HUDEP-2 (cell line): ENCODE results near the gene NHSL2.
"Not testable (repeated sequence)": the region's sequence is repeated elsewhere in the genome, so short reads cannot be mapped to it uniquely, and the experiment has no call there.

Experiments
- DNase-seq, 76 experiments: peaks; one replicate each; lab custom pipeline; 2025; ENCODE audit not compliant: unreplicated experiment in 76 of 76; lab: John Stamatoyannopoulos, UW

Gene NHSL2

GRCh38 chrX:71910643-71910985, at the start of gene NHSL2:
NHSL2 (plus strand) TSS chrX:71910845.
- peak in 2 of 76 experiments; percentile 0 for DNase-seq

- no peak for DNase-seq
These were observed 43.0 kb upstream of the NHSL2 start for GRCh38 chrX:71867680-71868079.

- not testable (repeated sequence) for DNase-seq
These were observed 41.1 kb upstream of the NHSL2 start for GRCh38 chrX:71869566-71869965.

GRCh38 chrX:71870208-71871098, 40.2 kb upstream of the NHSL2 start:
- peak in 52 of 76 experiments; percentile 0 to 61 (median 15) for DNase-seq

- DNase-seq: no peak
These were observed 39.3 kb upstream of the NHSL2 start for GRCh38 chrX:71871367-71871766.

- DNase-seq: no peak
These were observed 37.8 kb upstream of the NHSL2 start for GRCh38 chrX:71872542-71873458.

- no peak for DNase-seq
These were observed 37.2 kb upstream of the NHSL2 start for GRCh38 chrX:71873459-71873833.

GRCh38 chrX:71876841-71877240, 33.8 kb upstream of the NHSL2 start:
- not testable (repeated sequence) for DNase-seq

GRCh38 chrX:71885099-71885498, 25.5 kb upstream of the NHSL2 start:
- DNase-seq: no peak

GRCh38 chrX:71895607-71896006, 15.0 kb upstream of the NHSL2 start:
- no peak for DNase-seq

- no peak for DNase-seq
These were observed 4.5 kb upstream of the NHSL2 start for GRCh38 chrX:71906144-71906543.

GRCh38 chrX:71908387-71908786, 2.3 kb upstream of the NHSL2 start:
- no peak for DNase-seq

- DNase-seq: peak in 1 of 76 experiments; percentile 0
These were observed 689 bp upstream of the NHSL2 start for GRCh38 chrX:71909956-71910355.

GRCh38 chrX:71910986-71911730, 513 bp downstream of the NHSL2 start:
- no peak for DNase-seq

GRCh38 chrX:71911731-71912050, 1.0 kb downstream of the NHSL2 start:
- DNase-seq: no peak

- DNase-seq: no peak
These were observed 1.5 kb downstream of the NHSL2 start for GRCh38 chrX:71912156-71912555.

GRCh38 chrX:71913156-71913950, 2.7 kb downstream of the NHSL2 start:
- DNase-seq: no peak

GRCh38 chrX:71917621-71918343, 7.1 kb downstream of the NHSL2 start:
- DNase-seq: no peak

GRCh38 chrX:71919431-71919830, 8.8 kb downstream of the NHSL2 start:
- no peak for DNase-seq

- DNase-seq: no peak
These were observed 9.2 kb downstream of the NHSL2 start for GRCh38 chrX:71919886-71920285.
